Aorta (tissue), 5 donors: Measurements from ENCODE around the gene TRPM1. TPM values are rescaled to one million over a fixed set of nuclear protein-coding genes. Genes with fewer than 3 reads are reported as not detected.

Experiments used
- ATAC-seq: fragments of 200-7000 bp; cut with Tn5 transposase; one replicate; pipeline ENCODE4 v1.9.1; 2022; ENCODE audit warnings: moderate library complexity; ENCODE audit not compliant: low FRiP score
- DNase-seq, 2 donors: peaks; one replicate each; pipeline ENCODE4 v3.0.0-alpha.2; 2020
- H3K27ac ChIP-seq, 2 donors: one replicate each; pipeline ENCODE4 v1.5.1; 2013; ENCODE audit warnings: low read length in 2 of 2, mild to moderate bottlenecking in 2 of 2, moderate library complexity in 2 of 2, control low read depth in 1 of 2, inconsistent platforms in 1 of 2, low read depth in 1 of 2
- H3K27me3 ChIP-seq, 2 donors: one replicate each; pipeline ENCODE4 v1.6.1; 2013; ENCODE audit warnings: control low read depth in 1 of 2, low read length in 1 of 2, mild to moderate bottlenecking in 1 of 2, moderate library complexity in 1 of 2; ENCODE audit not compliant: insufficient read depth in 2 of 2, control insufficient read depth in 1 of 2
- H3K36me3 ChIP-seq, 2 donors: one replicate each; pipeline ENCODE4 v1.6.1; 2013; ENCODE audit warnings: control low read depth in 1 of 2, low read length in 1 of 2, mild to moderate bottlenecking in 1 of 2; ENCODE audit not compliant: insufficient read depth in 2 of 2, control insufficient read depth in 1 of 2
- H3K4me1 ChIP-seq, 2 donors: one replicate each; pipeline ENCODE4 v1.6.1; 2013; ENCODE audit warnings: low read length in 2 of 2, control low read depth in 1 of 2, mild to moderate bottlenecking in 1 of 2, moderate library complexity in 1 of 2; ENCODE audit not compliant: insufficient read depth in 2 of 2, control insufficient read depth in 1 of 2
- H3K4me3 ChIP-seq, 2 donors: one replicate each; pipeline ENCODE4 v1.5.1; 2013; ENCODE audit warnings: low read length in 2 of 2, control low read depth in 1 of 2, mild to moderate bottlenecking in 1 of 2
- H3K9me3 ChIP-seq: one replicate; pipeline ENCODE4 v1.6.1; 2013; ENCODE audit warnings: mild to moderate bottlenecking, low read length; ENCODE audit not compliant: control insufficient read depth
- WGBS, 2 donors: extraction: QIAGEN DNeasy Blood & Tissue Kit; methylation state at CpG; one replicate each; pipeline ENCODE4 v1.1.7; 2013; 5-methylcytosine and 5-hydroxymethylcytosine counted together
- intact Hi-C, 2 donors: fragments of 100-400 bp; cut with DNase I; formaldehyde crosslinking; loops; one replicate each; pipeline versions ENCODE4 v1.14.2 to v1.15.0; 2022
- polyA plus RNA-seq, 2 donors: library from polyadenylated mRNA; stranded (reverse); fragments of 200-250 nt; gene quantifications; one replicate each; pipeline ENCODE4 v1.2.3, GENCODE V29; 2013
- total RNA-seq, 2 donors: library from RNA; stranded (reverse); fragmentation: NEBNext Ultra II Directional; extraction: Animal tissue kit (Norgen Biotek cat#: 25700); gene quantifications; one replicate each; pipeline ENCODE4 v1.2.1, GENCODE V29; 2021
- donor health status: healthy with polysubstance abuse.
- donor health status: Bipolar disorder and iron deficiency.
- donor health status: DM: no; HTN: no; CAD: no.
- donor health status: DM: no; HTN: no; CAD: no.
- donor health status: DM: yes; HTN: yes; CAD: no.

TRPM1 gene
- total and polyA plus RNA-seq, 4 donors: not detected

DNA sequence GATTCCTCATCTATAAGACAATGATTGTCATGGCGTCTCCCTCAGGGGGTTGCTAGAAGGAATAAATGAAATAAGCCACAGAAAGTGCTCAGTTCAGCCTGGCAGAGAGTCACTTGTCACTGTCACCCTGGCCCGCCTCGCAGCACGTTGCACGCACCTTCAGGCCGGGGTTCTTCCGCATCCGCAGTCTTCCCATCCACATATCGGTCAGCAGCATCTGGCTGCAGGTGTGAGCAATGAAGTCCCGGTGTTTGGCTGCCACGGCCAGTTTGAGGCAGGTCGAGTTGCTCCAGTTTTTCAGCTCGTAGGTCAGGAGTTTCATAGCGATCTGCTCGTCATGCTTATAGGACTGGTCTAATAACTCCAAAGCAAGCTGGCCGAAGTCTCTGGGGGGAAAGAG, 61.6 kb downstream of the TRPM1 start:
- intact Hi-C loops: no loop called here
- no peak overlapping the region for H3K27ac ChIP-seq
- ATAC-seq (no peak), DNase-seq (no peak)
- no peaks in the 10 kb centered on the region for H3K4me1 ChIP-seq
- no peak overlapping the region for H3K4me3 ChIP-seq
- no peaks in the 10 kb centered on the region for H3K36me3 ChIP-seq
- H3K9me3 ChIP-seq: no peaks in the 10 kb centered on the region
- 93% methylated on average over 16 of the region's 16 CpGs for WGBS, 2 donors
- no peaks in the 10 kb centered on the region for H3K27me3 ChIP-seq

- Histone ChIP-seq H3K36me3 (no peaks in the 10 kb centered on the region), H3K4me3 (no peak overlapping the region), H3K27me3 (no peaks in the 10 kb centered on the region), H3K27ac (no peak overlapping the region), H3K4me1 (no peaks in the 10 kb centered on the region), H3K9me3 (no peaks in the 10 kb centered on the region)
- DNase-seq (no peak), ATAC-seq (no peak)
- intact Hi-C loops: no loop called here
- 70 to 72% methylated on average over 10 of the region's 10 CpGs for WGBS, 2 donors
These were observed 63.6 kb downstream of the TRPM1 start for GRCh38 chr15:31037731-31038477.

GRCh38 chr15:31036783-31037182, 64.7 kb downstream of the TRPM1 start:
- H3K27ac ChIP-seq: no peak overlapping the region
- H3K27me3 ChIP-seq: no peaks in the 10 kb centered on the region
- H3K9me3 ChIP-seq: no peaks in the 10 kb centered on the region
- no peaks in the 10 kb centered on the region for H3K4me1 ChIP-seq
- DNase-seq (no peak), ATAC-seq (no peak)
- WGBS, 2 donors: 85 to 87% methylated on average over 9 of the region's 9 CpGs
- no peak overlapping the region for H3K4me3 ChIP-seq
- intact Hi-C loops: no loop called here
- H3K36me3 ChIP-seq: no peaks in the 10 kb centered on the region

GRCh38 chr15:31035610-31036009, 65.9 kb downstream of the TRPM1 start:
- ATAC-seq: no peak

GRCh38 chr15:31034152-31034551, 67.4 kb downstream of the TRPM1 start:
- 77 to 81% methylated on average over 4 of the region's 4 CpGs for WGBS, 2 donors
- no peak overlapping the region for H3K4me3 ChIP-seq
- H3K9me3 ChIP-seq: no peaks in the 10 kb centered on the region
- no peaks in the 10 kb centered on the region for H3K27me3 ChIP-seq
- no peaks in the 10 kb centered on the region for H3K4me1 ChIP-seq
- DNase-seq (no peak), ATAC-seq (no peak)
- no peak overlapping the region for H3K27ac ChIP-seq
- no peaks in the 10 kb centered on the region for H3K36me3 ChIP-seq
- intact Hi-C loops: no loop called here

More at GRCh38 chr15:31035610-31036009, 65.9 kb downstream of the TRPM1 start:
- no peaks in the 10 kb centered on the region for H3K27me3 ChIP-seq
- no peak overlapping the region for H3K27ac ChIP-seq
- intact Hi-C loops: no loop called here
- H3K36me3 ChIP-seq: no peaks in the 10 kb centered on the region
- no peak for DNase-seq
- whole genome bisulfite sequencing, 2 donors: 82 to 88% methylated on average over 7 of the region's 7 CpGs
- no peaks in the 10 kb centered on the region for H3K4me1 ChIP-seq
- H3K4me3 ChIP-seq: no peak overlapping the region
- H3K9me3 ChIP-seq: no peaks in the 10 kb centered on the region

GRCh38 chr15:31032961-31033371, 68.6 kb downstream of the TRPM1 start:
- H3K9me3 ChIP-seq: no peaks in the 10 kb centered on the region
- ATAC-seq (no peak), DNase-seq (no peak)
- intact Hi-C loops: no loop called here
- no peak overlapping the region for H3K27ac ChIP-seq
- H3K27me3 ChIP-seq: no peaks in the 10 kb centered on the region
- no peaks in the 10 kb centered on the region for H3K36me3 ChIP-seq
- no peaks in the 10 kb centered on the region for H3K4me1 ChIP-seq
- no peak overlapping the region for H3K4me3 ChIP-seq
- 8 to 12% methylated on average over 5 of the region's 5 CpGs for WGBS, 2 donors

DNA sequence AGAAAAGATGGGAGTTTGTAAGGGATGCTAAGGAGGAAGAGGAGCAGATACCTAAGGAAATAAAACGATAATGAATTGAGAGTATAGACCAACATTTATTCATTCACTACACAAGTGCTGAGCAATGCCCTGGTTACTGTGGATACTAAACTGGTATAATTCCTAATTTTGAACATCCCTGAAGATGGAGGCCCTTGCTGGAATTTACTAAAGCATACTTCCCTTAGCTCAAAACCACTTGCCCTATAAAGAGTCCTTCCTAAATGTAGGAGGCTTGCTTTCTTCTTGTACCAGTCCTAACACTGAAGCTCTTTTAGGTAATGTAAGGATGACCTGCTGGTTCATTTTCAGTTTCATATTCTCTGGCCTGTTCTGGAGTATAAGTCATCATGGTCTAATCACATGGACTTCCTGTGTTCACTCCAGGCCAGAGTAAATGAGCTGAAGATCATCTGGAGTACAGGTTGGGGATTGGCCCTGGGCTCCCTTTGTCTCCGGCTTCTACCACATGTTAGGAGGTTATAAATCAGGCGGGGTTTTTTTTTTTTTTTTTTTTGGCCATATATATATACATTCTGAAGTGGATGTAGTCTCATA, 70.0 kb downstream of the TRPM1 start:
- Histone ChIP-seq H3K4me3 (no peak overlapping the region), H3K4me1 (no peaks in the 10 kb centered on the region), H3K36me3 (no peaks in the 10 kb centered on the region), H3K27me3 (no peaks in the 10 kb centered on the region), H3K9me3 (no peaks in the 10 kb centered on the region), H3K27ac (no peak overlapping the region)
- DNase-seq (no peak), ATAC-seq (no peak)
- intact Hi-C loops: no loop called here
- 84 to 90% methylated on average over 3 of the region's 3 CpGs for WGBS, 2 donors

DNA sequence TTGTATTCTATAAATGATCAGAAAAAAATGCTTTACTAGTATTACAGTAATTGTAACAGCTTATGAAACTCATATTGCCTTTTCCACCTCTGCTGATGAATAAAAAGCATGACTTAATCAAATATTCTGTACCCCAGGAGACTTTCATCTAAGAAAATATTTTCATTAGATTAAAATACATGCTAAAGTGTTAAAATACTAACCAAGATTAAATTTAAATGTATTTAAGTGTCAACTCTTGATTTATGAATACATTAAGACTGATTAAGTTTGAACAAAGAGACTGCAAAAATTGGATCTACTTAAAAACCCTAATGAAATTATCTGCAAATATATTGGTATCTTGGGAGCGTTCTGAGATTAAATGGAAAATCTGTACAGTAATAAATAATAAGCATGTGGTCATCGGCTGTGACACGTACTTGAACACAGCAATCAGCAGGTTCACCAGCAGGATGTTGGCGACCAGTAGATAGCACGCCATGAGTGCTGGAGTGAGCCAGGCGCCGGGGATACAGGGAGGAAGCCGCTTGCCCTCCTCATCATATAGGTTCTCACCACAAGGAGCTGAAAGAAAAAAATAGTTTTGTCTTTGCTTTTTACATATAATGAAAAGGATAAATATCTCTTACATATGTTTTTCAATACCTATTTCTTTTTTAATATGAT, 73.5 kb downstream of the TRPM1 start:
- ATAC-seq: no peak

GRCh38 chr15:31025996-31026395, 75.5 kb downstream of the TRPM1 start:
- intact Hi-C loops: no loop called here
- DNase-seq: no peak
- WGBS, 2 donors: 92 to 93% methylated on average over 25 of the region's 25 CpGs
- Histone ChIP-seq H3K4me3 (no peak overlapping the region), H3K36me3 (no peaks in the 10 kb centered on the region), H3K9me3 (no peaks in the 10 kb centered on the region), H3K27ac (no peak overlapping the region), H3K4me1 (no peaks in the 10 kb centered on the region), H3K27me3 (no peaks in the 10 kb centered on the region)
- no peak for ATAC-seq

More for the DNA sequence above, 73.5 kb downstream of the TRPM1 start:
- H3K27me3 ChIP-seq: no peaks in the 10 kb centered on the region
- intact Hi-C loops: no loop called here
- H3K4me1 ChIP-seq: no peaks in the 10 kb centered on the region
- H3K9me3 ChIP-seq: no peaks in the 10 kb centered on the region
- H3K36me3 ChIP-seq: no peaks in the 10 kb centered on the region
- no peak overlapping the region for H3K27ac ChIP-seq
- no peak overlapping the region for H3K4me3 ChIP-seq
- DNase-seq: no peak
- 68 to 72% methylated on average over 8 of the region's 8 CpGs for WGBS, 2 donors
